IPS-18c (cell line): ENCODE results near the gene APOL4.
"Not testable (repeated sequence)": the region's sequence is repeated elsewhere in the genome, so short reads cannot be mapped to it uniquely, and the experiment has no call there.

Experiments
- H3K4me3 ChIP-seq: 2 replicates; pipeline ENCODE4 v1.7.0; 2013; ENCODE audit warnings: low read depth, mild to moderate bottlenecking, low read length, moderate library complexity; ENCODE audit not compliant: insufficient read depth
- H3K9me3 ChIP-seq: one replicate; pipeline ENCODE4 v1.6.1; 2013; ENCODE audit warnings: mild to moderate bottlenecking, low read length, moderate library complexity; ENCODE audit not compliant: control insufficient read depth, insufficient read depth

The APOL4 gene

GRCh38 chr22:36153501-36154422 lies 47.8 kb downstream of the APOL4 start:
- Histone ChIP-seq H3K4me3 (no peak overlapping the region), H3K9me3 (no peaks in the 10 kb centered on the region)

- not testable (repeated sequence) for H3K4me3 ChIP-seq, H3K9me3 ChIP-seq
Measured at GRCh38 chr22:36152821-36153220, 48.8 kb downstream of the APOL4 start.

- no peaks in the 10 kb centered on the region for H3K9me3 ChIP-seq
- H3K4me3 ChIP-seq, result no peak overlapping the region
Measured at GRCh38 chr22:36152088-36152487, 49.5 kb downstream of the APOL4 start.

- Histone ChIP-seq H3K4me3 (no peak overlapping the region), H3K9me3 (no peaks in the 10 kb centered on the region)
Measured at GRCh38 chr22:36151006-36151595, 50.5 kb downstream of the APOL4 start.

- no peak overlapping the region for H3K4me3 ChIP-seq
Measured at GRCh38 chr22:36149441-36149840, 52.2 kb downstream of the APOL4 start.

GRCh38 chr22:36148411-36148810 lies 53.2 kb downstream of the APOL4 start:
- Histone ChIP-seq H3K4me3 (no peak overlapping the region), H3K9me3 (no peaks in the 10 kb centered on the region)

More at GRCh38 chr22:36149441-36149840, 52.2 kb downstream of the APOL4 start:
- H3K9me3 ChIP-seq, result no peaks in the 10 kb centered on the region

GRCh38 chr22:36147196-36147791 lies 54.3 kb downstream of the APOL4 start:
- H3K9me3 ChIP-seq, result no peaks in the 10 kb centered on the region
- H3K4me3 ChIP-seq, result no peak overlapping the region

GRCh38 chr22:36145881-36146280 lies 55.7 kb downstream of the APOL4 start:
- no peaks in the 10 kb centered on the region for H3K9me3 ChIP-seq
- H3K4me3 ChIP-seq, result no peak overlapping the region

- no peak overlapping the region for H3K4me3 ChIP-seq
- no peaks in the 10 kb centered on the region for H3K9me3 ChIP-seq
Measured at GRCh38 chr22:36144886-36145541, 56.6 kb downstream of the APOL4 start.

GRCh38 chr22:36143956-36144355 lies 57.7 kb downstream of the APOL4 start:
- no peak overlapping the region for H3K4me3 ChIP-seq
- H3K9me3 ChIP-seq, result no peaks in the 10 kb centered on the region

- no peaks in the 10 kb centered on the region for H3K9me3 ChIP-seq
- H3K4me3 ChIP-seq, result no peak overlapping the region
Measured at GRCh38 chr22:36143066-36143815, 58.4 kb downstream of the APOL4 start.

GRCh38 chr22:36141481-36141880 lies 60.1 kb downstream of the APOL4 start:
- no peak overlapping the region for H3K4me3 ChIP-seq
- no peaks in the 10 kb centered on the region for H3K9me3 ChIP-seq
